Gastrocnemius medialis (tissue), 4 donors: Measurements from ENCODE around the gene TEDDM1. TPM values are rescaled to one million over a fixed set of nuclear protein-coding genes. Genes with fewer than 3 reads are reported as not detected.

Experiments
- ATAC-seq, 2 donors: fragments of 150-250 bp; one replicate each; pipeline ENCODE4 v1.9.1; 2016
- DNase-seq, 2 donors: peaks; one replicate each; pipeline ENCODE4 v3.0.0-alpha.2; 2019
- H3K27ac ChIP-seq, 4 donors: fragments of 200-600 bp; sonication (generic); 1 replicate in 1 of 4; 2 replicates in 3 of 4; pipeline ENCODE4 v1.5.1; 2016 to 2018; ENCODE audit warnings: mild to moderate bottlenecking in 2 of 4, moderate library complexity in 1 of 4
- H3K27me3 ChIP-seq, 3 donors: fragments of 200-600 bp; sonication (generic) in 2 of 3; 1 replicate in 1 of 3; 2 replicates in 2 of 3; pipeline versions ENCODE4 v1.5.1 to v1.6.0; 2016 to 2019; ENCODE audit warnings: mild to moderate bottlenecking in 1 of 3, moderate library complexity in 1 of 3
- H3K36me3 ChIP-seq, 2 donors: fragments of 200-600 bp; sonication (generic) in 1 of 2; one replicate each; pipeline ENCODE4 v1.5.1; 2017 to 2018
- H3K4me1 ChIP-seq, 2 donors: fragments of 200-600 bp; sonication (generic) in 1 of 2; one replicate each; pipeline ENCODE4 v1.5.1; 2016 to 2017; ENCODE audit warnings: mild to moderate bottlenecking in 2 of 2
- H3K4me3 ChIP-seq, 4 donors: fragments of 200-600 bp; sonication (generic) in 3 of 4; 1 replicate in 1 of 4; 2 replicates in 3 of 4; pipeline ENCODE4 v1.5.1; 2016 to 2019; ENCODE audit warnings: mild to moderate bottlenecking in 2 of 4
- H3K9me3 ChIP-seq, 3 donors: fragments of 200-600 bp; sonication (generic) in 2 of 3; 1 replicate in 1 of 3; 2 replicates in 2 of 3; pipeline ENCODE4 v1.5.1; 2016 to 2019
- POLR2A ChIP-seq, 2 donors: fragments of 450-650 bp; IDR thresholded peaks; one replicate each; pipeline ENCODE4 v1.6.1; 2017; ENCODE audit warnings: antibody characterized with exemption in 2 of 2, mild to moderate bottlenecking in 2 of 2, moderate library complexity in 2 of 2
- in situ Hi-C, 4 donors: fragments of 200-750 bp; cut with MboI; loops; one replicate each; pipeline versions ENCODE4 v1.15.0 to v1.8.0; 2017; ENCODE audit warnings: low sequenced_read_pairs in 4 of 4
- intact Hi-C: fragments of 100-400 bp; cut with DNase I; formaldehyde crosslinking; loops from one replicate; pipeline ENCODE4 v1.15.1; 2023; ENCODE audit warnings: low total_unique reads
- total RNA-seq, 4 donors: library from RNA; depleted of rRNA; stranded (reverse); fragments of >200 nt; gene quantifications; one replicate each; pipeline versions ENCODE4 v1.1.0 to v1.2.3, GENCODE V29; 2016
- TF ChIP-seq, protein P1 (sequence below), 5 experiments: fragments of 450-650 bp in 3 of 5; fragments of 200-600 bp in 2 of 5; sonication (generic) in 2 of 5; IDR thresholded peaks in 4 of 5; conservative IDR thresholded peaks in 1 of 5; 1 replicate in 4 of 5; 2 replicates in 1 of 5; pipeline ENCODE4 v1.5.1; 2016 to 2019; ENCODE audit warnings: antibody characterized with exemption in 5 of 5, mild to moderate bottlenecking in 3 of 5, moderate library complexity in 3 of 5

TEDDM1 gene
- total RNA-seq, 4 donors from 2014 or later: not detected

GRCh38 chr1:182405578-182405977 is 5.1 kb upstream of the TEDDM1 start:
- DNase-seq: no peak
- H3K27me3 ChIP-seq: no peaks in the 10 kb centered on the region
- no peak overlapping the region for H3K27ac ChIP-seq
- H3K4me1 ChIP-seq: peaks cover 5 to 7% of the 10 kb centered on the region in 2 donors
- in situ Hi-C loops: loop anchor here in 1 of 4 donors (25.0 kb wide), 1 partner anchor 918 kb away; the partner anchor contains the start of gene CACNA1E
- ATAC-seq: no peak
- H3K4me3 ChIP-seq: no peak overlapping the region
- intact Hi-C loops: no loop called here
- TF ChIP-seq, protein P1, sequence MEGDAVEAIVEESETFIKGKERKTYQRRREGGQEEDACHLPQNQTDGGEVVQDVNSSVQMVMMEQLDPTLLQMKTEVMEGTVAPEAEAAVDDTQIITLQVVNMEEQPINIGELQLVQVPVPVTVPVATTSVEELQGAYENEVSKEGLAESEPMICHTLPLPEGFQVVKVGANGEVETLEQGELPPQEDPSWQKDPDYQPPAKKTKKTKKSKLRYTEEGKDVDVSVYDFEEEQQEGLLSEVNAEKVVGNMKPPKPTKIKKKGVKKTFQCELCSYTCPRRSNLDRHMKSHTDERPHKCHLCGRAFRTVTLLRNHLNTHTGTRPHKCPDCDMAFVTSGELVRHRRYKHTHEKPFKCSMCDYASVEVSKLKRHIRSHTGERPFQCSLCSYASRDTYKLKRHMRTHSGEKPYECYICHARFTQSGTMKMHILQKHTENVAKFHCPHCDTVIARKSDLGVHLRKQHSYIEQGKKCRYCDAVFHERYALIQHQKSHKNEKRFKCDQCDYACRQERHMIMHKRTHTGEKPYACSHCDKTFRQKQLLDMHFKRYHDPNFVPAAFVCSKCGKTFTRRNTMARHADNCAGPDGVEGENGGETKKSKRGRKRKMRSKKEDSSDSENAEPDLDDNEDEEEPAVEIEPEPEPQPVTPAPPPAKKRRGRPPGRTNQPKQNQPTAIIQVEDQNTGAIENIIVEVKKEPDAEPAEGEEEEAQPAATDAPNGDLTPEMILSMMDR (IDR thresholded peaks at IDR 0.05 in 4 of 5, conservative IDR thresholded peaks at IDR 0.05 in 1 of 5): no peak
- no peak for TF ChIP-seq POLR2A (IDR thresholded peaks at IDR 0.05)
- no peaks in the 10 kb centered on the region for H3K9me3 ChIP-seq
- no peaks in the 10 kb centered on the region for H3K36me3 ChIP-seq

DNA sequence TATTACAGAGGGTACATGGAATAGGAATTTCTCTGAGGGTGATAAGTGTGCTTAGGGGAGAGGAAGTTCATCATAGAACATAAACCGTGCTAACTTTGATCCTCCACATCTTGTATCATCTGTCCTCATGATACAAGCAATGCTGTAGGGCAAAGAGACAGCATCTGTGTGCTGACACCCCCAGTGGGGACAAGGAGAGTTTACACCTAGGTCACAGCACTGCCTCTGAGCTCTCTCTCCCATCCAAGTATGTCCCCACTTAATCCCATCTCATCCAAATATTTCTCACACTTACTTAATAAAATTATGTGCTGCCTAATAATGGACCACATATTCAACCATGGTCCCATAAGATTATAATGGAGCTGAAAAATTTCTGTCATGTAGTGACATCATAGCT is 4.3 kb upstream of the TEDDM1 start:
- H3K27ac ChIP-seq: no peak overlapping the region
- H3K9me3 ChIP-seq: no peaks in the 10 kb centered on the region
- no peaks in the 10 kb centered on the region for H3K4me1 ChIP-seq
- in situ Hi-C loops: loop anchor here in 3 of 4 donors (5.0 to 25.0 kb wide), 2 partner anchors 322 to 917 kb away; partner anchors contain the start of gene CACNA1E (in 1 of the 3)
- no peaks in the 10 kb centered on the region for H3K36me3 ChIP-seq
- ATAC-seq (no peak), DNase-seq (no peak)
- intact Hi-C loops: no loop called here
- H3K4me3 ChIP-seq: no peak overlapping the region
- no peaks in the 10 kb centered on the region for H3K27me3 ChIP-seq
- no peak for TF ChIP-seq POLR2A (IDR thresholded peaks at IDR 0.05)
- TF ChIP-seq, protein P1 (IDR thresholded peaks at IDR 0.05 in 4 of 5, conservative IDR thresholded peaks at IDR 0.05 in 1 of 5): no peak

- TF ChIP-seq, protein P1 (IDR thresholded peaks at IDR 0.05 in 4 of 5, conservative IDR thresholded peaks at IDR 0.05 in 1 of 5): no peak
- no peak for TF ChIP-seq POLR2A (IDR thresholded peaks at IDR 0.05)
- Histone ChIP-seq H3K27ac (peak overlapping the region; percentile 57 to 73 (median 72)), H3K27me3 (no peaks in the 10 kb centered on the region), H3K9me3 (no peaks in the 10 kb centered on the region), H3K4me1 (peaks cover 22 to 26% of the 10 kb centered on the region in 2 donors), H3K36me3 (no peaks in the 10 kb centered on the region), H3K4me3 (no peak overlapping the region)
- peak; percentile 34 to 66 for ATAC-seq
- peak in 1 of 2 donors; percentile 58 for DNase-seq
- intact Hi-C loops (loop anchor here (5.0 to 10.0 kb wide), 2 partner anchors 81 to 163 kb away; no protein-coding TSS in a partner anchor), in situ Hi-C loops (loop anchor here in 3 of 4 donors (5.0 kb wide), 2 partner anchors 256 to 311 kb away; no protein-coding TSS in a partner anchor)
Observed at GRCh38 chr1:182397653-182398393, 2.6 kb downstream of the TEDDM1 start.

DNA sequence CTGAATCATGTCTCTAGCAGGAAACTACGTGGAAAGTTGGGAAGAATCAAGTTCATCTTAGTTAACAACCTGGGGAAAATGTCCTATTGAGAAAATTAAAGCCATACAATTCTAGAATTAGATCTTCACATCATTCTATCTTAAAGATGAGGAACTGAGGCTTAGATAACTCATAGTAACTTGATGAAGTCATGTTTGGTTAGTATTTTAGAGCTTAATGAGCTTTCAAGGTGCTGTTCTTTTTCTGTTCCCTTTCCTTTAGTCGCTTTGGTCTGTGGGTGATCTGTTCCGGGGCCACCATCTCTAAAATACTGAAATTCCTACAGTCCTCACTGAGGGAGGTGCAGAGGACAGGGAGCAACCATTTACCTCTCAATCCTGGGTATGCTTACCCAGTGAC is 4.6 kb downstream of the TEDDM1 start:
- intact Hi-C loops (loop anchor here (1.0 to 10.0 kb wide), 5 partner anchors 79 to 311 kb away; no protein-coding TSS in a partner anchor), in situ Hi-C loops (loop anchor here in 3 of 4 donors (5.0 kb wide), 2 partner anchors 254 to 309 kb away; no protein-coding TSS in a partner anchor)
- Histone ChIP-seq H3K27ac (peak overlapping the region; percentile 57 to 73 (median 72)), H3K36me3 (peaks cover 3 to 5% of the 10 kb centered on the region in 2 donors), H3K9me3 (no peaks in the 10 kb centered on the region), H3K27me3 (no peaks in the 10 kb centered on the region), H3K4me1 (peaks cover 28 to 30% of the 10 kb centered on the region in 2 donors), H3K4me3 (no peak overlapping the region)
- TF ChIP-seq, protein P1 (IDR thresholded peaks at IDR 0.05 in 4 of 5, conservative IDR thresholded peaks at IDR 0.05 in 1 of 5): no peak
- TF ChIP-seq POLR2A (IDR thresholded peaks at IDR 0.05): no peak
- ATAC-seq (no peak), DNase-seq (no peak)
